Neutrophil (primary cell): Measurements from ENCODE around the gene FPR1.

ENCODE experiments used
- H3K27ac ChIP-seq: fragments of 200-600 bp; sonication (generic); 2 replicates; pipeline ENCODE4 v1.5.1; 2016; ENCODE audit warnings: mild to moderate bottlenecking, moderate library complexity
- H3K27me3 ChIP-seq: fragments of 200-600 bp; sonication (generic); 2 replicates; pipeline ENCODE4 v1.6.0; 2016; ENCODE audit warnings: mild to moderate bottlenecking
- H3K36me3 ChIP-seq: fragments of 200-600 bp; sonication (generic); 2 replicates; pipeline ENCODE4 v1.5.1; 2017
- H3K4me1 ChIP-seq, 2 experiments: fragments of 200-600 bp in 1 of 2; sonication (generic) in 1 of 2; 1 replicate in 1 of 2; 2 replicates in 1 of 2; pipeline versions ENCODE4 v1.5.1 to v1.6.1; 2013 to 2016; ENCODE audit warnings: low read depth in 1 of 2, low read length in 1 of 2, mild to moderate bottlenecking in 1 of 2, moderate library complexity in 1 of 2; ENCODE audit not compliant: control insufficient read depth in 1 of 2, insufficient read depth in 1 of 2
- H3K4me3 ChIP-seq, 2 experiments: fragments of 200-600 bp in 1 of 2; sonication (generic) in 1 of 2; 1 replicate in 1 of 2; 2 replicates in 1 of 2; pipeline ENCODE4 v1.5.1; 2013 to 2016; ENCODE audit warnings: low read depth in 1 of 2, low read length in 1 of 2, mild to moderate bottlenecking in 1 of 2, moderate library complexity in 1 of 2
- H3K9me3 ChIP-seq: fragments of 200-600 bp; sonication (generic); 2 replicates; pipeline ENCODE4 v1.5.1; 2016
- TF ChIP-seq, protein P1 (sequence below): fragments of 200-600 bp; sonication (generic); IDR thresholded peaks from 2 replicates; pipeline ENCODE4 v1.5.1; 2016; ENCODE audit warnings: antibody characterized with exemption

FPR1 gene

DNA sequence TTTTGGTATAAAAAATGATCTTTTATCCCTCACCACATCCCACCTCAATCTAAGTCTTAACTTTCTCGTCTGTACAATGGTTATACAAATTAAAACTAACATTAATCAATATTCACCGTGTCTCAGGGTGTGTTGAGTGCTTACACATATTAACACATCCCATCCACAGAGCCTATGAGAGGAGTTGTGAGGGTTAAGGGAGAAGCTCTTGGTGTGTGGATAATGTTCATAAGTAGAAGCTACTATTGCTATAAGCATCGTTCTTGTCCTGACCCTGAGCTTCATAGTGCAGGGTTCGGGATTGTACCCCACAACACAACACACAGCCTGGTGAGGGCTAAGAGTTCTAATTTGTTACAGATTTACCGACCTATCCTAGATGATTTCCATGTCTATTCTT, 45.8 kb upstream of the FPR1 start:
- Histone ChIP-seq H3K27ac (no peak overlapping the region), H3K4me1 (no peaks in the 10 kb centered on the region)
- TF ChIP-seq, protein P1, sequence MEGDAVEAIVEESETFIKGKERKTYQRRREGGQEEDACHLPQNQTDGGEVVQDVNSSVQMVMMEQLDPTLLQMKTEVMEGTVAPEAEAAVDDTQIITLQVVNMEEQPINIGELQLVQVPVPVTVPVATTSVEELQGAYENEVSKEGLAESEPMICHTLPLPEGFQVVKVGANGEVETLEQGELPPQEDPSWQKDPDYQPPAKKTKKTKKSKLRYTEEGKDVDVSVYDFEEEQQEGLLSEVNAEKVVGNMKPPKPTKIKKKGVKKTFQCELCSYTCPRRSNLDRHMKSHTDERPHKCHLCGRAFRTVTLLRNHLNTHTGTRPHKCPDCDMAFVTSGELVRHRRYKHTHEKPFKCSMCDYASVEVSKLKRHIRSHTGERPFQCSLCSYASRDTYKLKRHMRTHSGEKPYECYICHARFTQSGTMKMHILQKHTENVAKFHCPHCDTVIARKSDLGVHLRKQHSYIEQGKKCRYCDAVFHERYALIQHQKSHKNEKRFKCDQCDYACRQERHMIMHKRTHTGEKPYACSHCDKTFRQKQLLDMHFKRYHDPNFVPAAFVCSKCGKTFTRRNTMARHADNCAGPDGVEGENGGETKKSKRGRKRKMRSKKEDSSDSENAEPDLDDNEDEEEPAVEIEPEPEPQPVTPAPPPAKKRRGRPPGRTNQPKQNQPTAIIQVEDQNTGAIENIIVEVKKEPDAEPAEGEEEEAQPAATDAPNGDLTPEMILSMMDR, result no peak

DNA sequence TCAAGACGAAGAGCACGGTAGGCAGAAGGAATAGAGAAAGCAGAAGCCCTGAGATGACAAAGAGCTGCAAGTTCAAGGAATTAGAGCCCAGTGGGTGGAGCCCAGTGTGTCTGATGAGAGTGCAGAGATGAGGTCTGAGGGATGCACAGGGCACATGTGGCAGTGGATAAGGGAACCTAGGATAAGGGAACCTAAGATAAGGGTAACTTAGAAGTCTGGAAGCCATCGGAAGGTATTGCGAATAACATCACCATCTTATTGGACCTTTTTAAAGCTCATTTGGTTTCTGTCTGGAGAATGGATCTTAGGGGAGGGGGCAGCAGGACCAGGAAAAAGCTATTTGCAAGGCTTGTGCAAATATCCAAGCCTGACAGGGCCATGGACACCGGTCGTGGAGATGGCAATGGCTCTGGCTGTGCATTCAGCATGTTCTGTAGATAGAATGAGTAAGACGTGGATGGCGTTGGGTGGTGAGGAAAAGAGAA, 44.6 kb upstream of the FPR1 start:
- Histone ChIP-seq H3K4me1 (no peaks in the 10 kb centered on the region), H3K27me3 (peaks cover 22% of the 10 kb centered on the region), H3K4me3 (no peak overlapping the region), H3K27ac (no peak overlapping the region), H3K9me3 (no peaks in the 10 kb centered on the region), H3K36me3 (no peaks in the 10 kb centered on the region)
- TF ChIP-seq, protein P1, result no peak

More for the DNA sequence above, 45.8 kb upstream of the FPR1 start:
- H3K36me3 ChIP-seq, result no peaks in the 10 kb centered on the region
- H3K27me3 ChIP-seq, result peaks cover 22% of the 10 kb centered on the region
- no peaks in the 10 kb centered on the region for H3K9me3 ChIP-seq
- no peak overlapping the region for H3K4me3 ChIP-seq

DNA sequence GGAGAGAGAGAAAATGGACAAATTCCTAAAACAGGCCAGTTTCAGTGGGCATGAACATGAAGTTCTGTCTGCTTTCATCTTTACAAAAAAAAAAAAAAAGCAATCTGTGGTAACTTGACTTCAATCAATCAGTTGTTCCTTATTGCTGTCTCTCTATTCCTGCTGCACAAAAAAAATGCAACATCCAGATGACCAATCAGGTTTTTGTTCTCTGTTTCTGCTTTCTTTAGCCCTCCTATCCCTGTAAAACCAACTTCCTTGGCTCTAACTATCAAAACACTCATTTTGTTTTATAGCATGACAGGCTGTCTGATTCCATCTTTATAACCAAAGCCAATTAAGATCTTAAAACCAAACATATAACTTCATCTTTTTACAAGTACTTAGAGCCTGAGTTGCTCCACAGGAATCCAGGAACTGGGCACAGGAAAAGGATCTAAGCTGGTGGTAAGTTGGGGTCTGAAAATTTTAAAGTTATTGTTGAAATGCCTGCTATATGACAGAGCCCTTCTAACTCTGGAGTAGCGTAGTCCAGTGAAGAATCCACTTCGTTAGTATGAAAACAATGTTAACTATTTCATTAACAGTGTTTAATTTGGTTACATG, 43.3 kb upstream of the FPR1 start, which contains the start of gene FPR3:
Gene FPR3 (plus strand): TSS at position 273 of the 606 bp plus-strand sequence. CDS start 28,592 bp downstream, outside the sequence.
- Histone ChIP-seq H3K27ac (no peak within 1 kb of the TSS), H3K4me1 (no peaks in the 10 kb centered on the region), H3K27me3 (peaks cover 22% of the 10 kb centered on the region), H3K36me3 (no peaks in the 10 kb centered on the region), H3K4me3 (no peak within 1 kb of the TSS), H3K9me3 (no peaks in the 10 kb centered on the region)
- TF ChIP-seq, protein P1, result no peak

DNA sequence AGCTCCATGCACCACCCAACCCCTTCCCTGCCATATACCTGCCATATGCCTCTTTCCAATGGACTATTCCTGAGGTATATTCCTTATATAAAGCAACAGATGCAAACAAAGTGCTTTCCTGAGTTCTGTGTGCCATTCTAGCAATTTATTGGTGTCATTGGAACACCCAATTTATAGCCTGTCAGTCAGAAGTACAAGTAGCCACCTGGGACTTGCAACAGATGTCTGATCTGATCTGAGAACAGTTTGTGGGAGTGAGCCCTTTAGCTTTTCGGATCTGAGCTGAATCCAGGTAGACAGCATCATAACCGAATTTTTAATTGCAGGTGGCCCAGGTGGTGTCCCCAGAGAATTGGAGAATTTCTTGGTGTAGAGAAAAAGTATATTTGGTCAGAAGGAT, 42.3 kb upstream of the FPR1 start:
- Histone ChIP-seq H3K9me3 (no peaks in the 10 kb centered on the region), H3K4me3 (no peak overlapping the region), H3K27ac (no peak overlapping the region), H3K4me1 (no peaks in the 10 kb centered on the region), H3K27me3 (peaks cover 22% of the 10 kb centered on the region), H3K36me3 (no peaks in the 10 kb centered on the region)
- TF ChIP-seq, protein P1, result no peak

DNA sequence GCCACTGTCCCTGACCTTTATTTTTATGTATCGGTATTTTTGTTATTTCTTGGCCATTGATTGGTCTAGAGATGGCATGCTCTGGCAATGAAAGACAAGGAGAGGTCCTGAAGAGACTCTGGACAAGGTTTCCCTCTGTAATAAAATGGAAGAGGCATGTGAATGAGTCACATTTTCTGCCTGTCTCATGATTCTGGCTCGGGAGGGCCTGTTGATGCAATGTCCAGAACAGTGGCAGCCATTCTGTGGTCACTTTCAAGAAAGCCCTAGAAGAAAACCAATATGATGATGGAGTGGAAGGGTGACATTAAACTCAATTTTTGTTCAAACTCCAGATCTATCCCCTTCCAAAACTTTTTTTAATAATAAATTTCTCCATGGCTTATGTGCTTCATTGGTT, 41.3 kb upstream of the FPR1 start:
- TF ChIP-seq, protein P1, result no peak
- no peaks in the 10 kb centered on the region for H3K4me1 ChIP-seq
- H3K27ac ChIP-seq, result no peak overlapping the region
- peaks cover 29% of the 10 kb centered on the region for H3K27me3 ChIP-seq
- no peaks in the 10 kb centered on the region for H3K9me3 ChIP-seq
- H3K36me3 ChIP-seq, result no peaks in the 10 kb centered on the region
- H3K4me3 ChIP-seq, result no peak overlapping the region
